Adrenal gland (tissue), 12 donors: ENCODE measurements around the gene TFF1. TPM values are rescaled to one million over a fixed set of nuclear protein-coding genes. Genes with fewer than 3 reads are reported as not detected.

Source experiments
- DNase-seq, 7 donors: peaks; one replicate each; pipeline ENCODE4 v3.0.0-alpha.2; 2019 to 2020
- H3K27ac ChIP-seq, 5 donors: fragments of 200-600 bp; sonication (generic) in 4 of 5; 1 replicate in 3 of 5; 2 replicates in 2 of 5; pipeline versions ENCODE4 v1.5.1 to v1.8.0; 2016 to 2020; ENCODE audit warnings: mild to moderate bottlenecking in 1 of 5
- H3K27me3 ChIP-seq: fragments of 200-600 bp; 2 replicates; pipeline ENCODE4 v1.8.0; 2021
- H3K36me3 ChIP-seq, 2 donors: fragments of 200-600 bp; replicated peaks in 1 of 2; 1 replicate in 1 of 2; 2 replicates in 1 of 2; pipeline versions ENCODE4 v1.5.1 to v1.8.0; 2018 to 2022
- H3K4me1 ChIP-seq, 2 donors: fragments of 200-600 bp; replicated peaks in 1 of 2; 1 replicate in 1 of 2; 2 replicates in 1 of 2; pipeline versions ENCODE4 v1.5.1 to v1.8.0; 2018 to 2021
- H3K4me3 ChIP-seq, 4 donors: fragments of 200-600 bp; sonication (generic) in 3 of 4; one replicate each; pipeline ENCODE4 v1.5.1; 2016 to 2018
- H3K9me3 ChIP-seq, 3 donors: fragments of 200-600 bp; sonication (generic) in 1 of 3; replicated peaks in 1 of 3; 1 replicate in 2 of 3; 2 replicates in 1 of 3; pipeline versions ENCODE4 v1.5.1 to v1.8.0; 2016 to 2021
- CTCF ChIP-seq, 6 experiments: fragments of 450-650 bp in 4 of 6; fragments of 200-600 bp in 2 of 6; sonication (generic) in 1 of 6; IDR thresholded peaks; 1 replicate in 5 of 6; 2 replicates in 1 of 6; pipeline versions ENCODE4 v1.5.1 to v1.8.0; 2016 to 2021; ENCODE audit warnings: antibody characterized with exemption in 6 of 6, mild to moderate bottlenecking in 2 of 6, moderate library complexity in 1 of 6
- POLR2A ChIP-seq, 2 donors: fragments of 450-650 bp; IDR thresholded peaks; one replicate each; pipeline ENCODE4 v1.6.1; 2017; ENCODE audit warnings: antibody characterized with exemption in 2 of 2, mild to moderate bottlenecking in 2 of 2, moderate library complexity in 1 of 2
- WGBS, 4 donors: extraction: QIAGEN DNeasy Blood & Tissue Kit in 2 of 4; methylation state at CpG; one replicate each; pipeline versions ENCODE4 v1.1.5 to v1.1.7; 2013 to 2017; 5-methylcytosine and 5-hydroxymethylcytosine counted together
- intact Hi-C, 2 donors: fragments of 100-400 bp; cut with DNase I; formaldehyde crosslinking; loops; one replicate each; pipeline versions ENCODE4 v1.14.1 to v1.15.0; 2022 to 2023
- polyA plus RNA-seq, 3 donors: library from polyadenylated mRNA; stranded (reverse); fragments of 200-250 nt in 2 of 3; fragments of 350-450 nt in 1 of 3; fragmentation: Illumina TruSeq in 1 of 3; extraction: RNeasy Lipid Tissue Mini Kit (QIAGEN cat#74804) in 1 of 3; gene quantifications; one replicate each; pipeline ENCODE4 v1.2.3, GENCODE V29; 2013 to 2014
- total RNA-seq, 9 donors: library from RNA; depleted of rRNA in 4 of 9; stranded (reverse); fragments of >200 nt in 4 of 9; fragments of 120-200 nt in 1 of 9; fragmentation: NEBNext Ultra II Directional in 1 of 9; extraction: Animal tissue kit (Norgen Biotek cat#: 25700) in 1 of 9; gene quantifications; one replicate each; pipeline versions ENCODE4 v1.1.0 to v1.2.4, GENCODE V29; 2013 to 2023
- donor health status: healthy with polysubstance abuse.
- donor health status: Bipolar disorder and iron deficiency.
- donor health status: DM: yes; HTN: yes; CAD: no.
- donor health status: DM: no; HTN: no; CAD: no.
- donor health status: DM: no; HTN: no; CAD: no.
- donor health status: DM: yes; HTN: yes; CAD: no.

Gene TFF1
- total and polyA plus RNA-seq, 12 donors, result 0.39 to 1.5 (median 0.72) TPM; not detected in 9

GRCh38 chr21:42375506-42375905, 9.2 kb upstream of the TFF1 start:
- Histone ChIP-seq H3K4me1 (no peaks in the 10 kb centered on the region), H3K4me3 (no peak overlapping the region), H3K27ac (no peak overlapping the region), H3K9me3 (no peaks in the 10 kb centered on the region), H3K27me3 (no peaks in the 10 kb centered on the region), H3K36me3 (no peaks in the 10 kb centered on the region)
- DNase-seq, result no peak
- intact Hi-C loops, result loop anchor here in 1 of 2 donors (5.0 kb wide), 1 partner anchor 58 kb away; the partner anchor contains the start of gene TFF3
- 56 to 85% (median 73%) methylated on average over 7 to 11 of the region's 11 CpGs for WGBS, 4 donors
- no peak for TF ChIP-seq CTCF (IDR thresholded peaks at IDR 0.05)
- no peak for TF ChIP-seq POLR2A (IDR thresholded peaks at IDR 0.05)

GRCh38 chr21:42374864-42375499, 8.6 kb upstream of the TFF1 start:
- Histone ChIP-seq H3K9me3 (no peaks in the 10 kb centered on the region), H3K27ac (no peak overlapping the region), H3K4me3 (no peak overlapping the region), H3K4me1 (no peaks in the 10 kb centered on the region), H3K27me3 (no peaks in the 10 kb centered on the region), H3K36me3 (no peaks in the 10 kb centered on the region)
- no peak for DNase-seq
- intact Hi-C loops, result loop anchor here in 1 of 2 donors (5.0 kb wide), 1 partner anchor 58 kb away; the partner anchor contains the start of gene TFF3
- TF ChIP-seq CTCF (IDR thresholded peaks at IDR 0.05), result no peak
- 36 to 54% (median 43%) methylated on average over 16 to 23 of the region's 23 CpGs for WGBS, 4 donors

GRCh38 chr21:42374457-42374856, 8.1 kb upstream of the TFF1 start:
- Histone ChIP-seq H3K9me3 (no peaks in the 10 kb centered on the region), H3K4me3 (no peak overlapping the region), H3K27me3 (no peaks in the 10 kb centered on the region), H3K27ac (no peak overlapping the region), H3K36me3 (no peaks in the 10 kb centered on the region), H3K4me1 (no peaks in the 10 kb centered on the region)
- intact Hi-C loops, result no loop called here
- DNase-seq, result no peak
- WGBS, 4 donors, result 70 to 80% (median 79%) methylated on average over 7 of the region's 7 CpGs
- no peak for TF ChIP-seq CTCF (IDR thresholded peaks at IDR 0.05)
- no peak for TF ChIP-seq POLR2A (IDR thresholded peaks at IDR 0.05)

- DNase-seq, result no peak
- no peaks in the 10 kb centered on the region for H3K9me3 ChIP-seq
- WGBS, 4 donors, result 84 to 88% (median 86%) methylated on average over 13 to 16 of the region's 16 CpGs
- no peaks in the 10 kb centered on the region for H3K36me3 ChIP-seq
- intact Hi-C loops, result no loop called here
- H3K27me3 ChIP-seq, result no peaks in the 10 kb centered on the region
- no peak overlapping the region for H3K27ac ChIP-seq
- TF ChIP-seq POLR2A (IDR thresholded peaks at IDR 0.05) (no peak), CTCF (IDR thresholded peaks at IDR 0.05) (no peak)
- no peak overlapping the region for H3K4me3 ChIP-seq
- no peaks in the 10 kb centered on the region for H3K4me1 ChIP-seq
These were observed 7.6 kb upstream of the TFF1 start for GRCh38 chr21:42373908-42374455.
